ENCODE measurements around the gene ZGRF1. TPM values are rescaled to one million over a fixed set of nuclear protein-coding genes. Genes with fewer than 3 reads are reported as not detected.
A peak's percentile ranks its signal among the peaks of the same experiment; 100 is the strongest.

ZGRF1 gene
- total and polyA plus RNA-seq, 2 donors (not counting 1 experiment from before 2014, with no cell fraction given) = 4.6 to 13.0 TPM

- peaks cover 69% of the 10 kb centered on the region for H3K4me1 Mint-ChIP-seq
- ChIA-PET CTCF (interaction anchor here (0.6 to 1.9 kb wide), 4 partner anchors 8 to 193 kb away, joined by 3 to 5 read pairs (median 3); no protein-coding TSS in a partner anchor), POLR2A (interaction anchor here (1.4 kb wide), 1 partner anchor 10 kb away, joined by 4 read pairs; no protein-coding TSS in a partner anchor)
- peak overlapping the region; percentile 39 for H3K4me3 Mint-ChIP-seq
- H3K4me3 ChIP-seq (ENCODE audit: control extremely low read depth in 1 of 5, extremely low read depth in 1 of 5, insufficient read depth in 1 of 5, low read depth in 2 of 5, low read length in 4 of 5) = no peak overlapping the region
- peaks cover 0 to 85% (median 74%) of the 10 kb centered on the region in 4 experiments for H3K27me3 ChIP-seq (replicated peaks in 1 of 4; ENCODE audit: control extremely low read depth in 1 of 4, control insufficient read depth in 3 of 4, insufficient read depth in 4 of 4, low read length in 3 of 4)
- no peaks in the 10 kb centered on the region for H3K79me2 ChIP-seq (ENCODE audit: control insufficient read depth, insufficient read depth, low read length)
- no peak overlapping the region for H3K27ac ChIP-seq (ENCODE audit: low read length in 2 of 2)
- peak overlapping the region; percentile 56 for H3K4me2 ChIP-seq (replicated peaks; ENCODE audit: low read depth, low read length, poor library complexity, severe bottlenecking)
- no peaks in the 10 kb centered on the region for H4K20me1 ChIP-seq (ENCODE audit: control insufficient read depth, insufficient read depth, low read length, poor library complexity, severe bottlenecking)
- no peak overlapping the region for H3K27ac Mint-ChIP-seq
- no peak overlapping the region for H3K9ac ChIP-seq (ENCODE audit: low read length)
- no peaks in the 10 kb centered on the region for H3K36me3 ChIP-seq (replicated peaks in 1 of 2; ENCODE audit: control extremely low read depth in 1 of 2, control insufficient read depth in 1 of 2, extremely low read depth in 1 of 2, insufficient read depth in 2 of 2, low read length in 1 of 2)
- DNase-seq (peak; percentile 41), ATAC-seq (ENCODE audit: low read depth) (no peak)
- TF ChIP-seq EZH2 (IDR thresholded peaks at IDR 0.05; ENCODE audit: borderline replicate concordance, insufficient read depth, low read depth, low read length, poor library complexity, severe bottlenecking) (no peak), CTCF (IDR thresholded peaks at IDR 0.05) (no peak)
- no peaks in the 10 kb centered on the region for H3K9me3 Mint-ChIP-seq (ENCODE audit: insufficient read depth)
- H3K27me3 Mint-ChIP-seq = peaks cover 89% of the 10 kb centered on the region
- WGBS (ENCODE audit: insufficient coverage) = 4% methylated on average over 9 of the region's 21 CpGs
- H2AFZ ChIP-seq (ENCODE audit: insufficient read depth, low read depth, low read length, poor library complexity, severe bottlenecking) = no peak overlapping the region
- intact Hi-C loops (cut with micrococcal nuclease) = loop anchor here (2.0 to 10.0 kb wide), 3 partner anchors 185 to 1905 kb away; partner anchors contain the start of gene AP1AR
- H3K4me1 ChIP-seq (ENCODE audit: control insufficient read depth in 2 of 2, insufficient read depth in 2 of 2, low read length in 2 of 2) = peaks cover 59 to 78% of the 10 kb centered on the region in 2 donors
- peaks cover 0 to 45% (median 23%) of the 10 kb centered on the region in 3 donors for H3K9me3 ChIP-seq (ENCODE audit: control extremely low read depth in 1 of 3, control insufficient read depth in 2 of 3, insufficient read depth in 1 of 3, low read length in 2 of 3)
These were observed 116.8 kb downstream of the ZGRF1 start for GRCh38 chr4:112519689-112520597.

- no peaks in the 10 kb centered on the region for H3K9me3 Mint-ChIP-seq (ENCODE audit: insufficient read depth)
- ChIA-PET CTCF (interaction anchor here (0.9 kb wide), 1 partner anchor 300 kb away, joined by 3 read pairs; no protein-coding TSS in a partner anchor), POLR2A (no interaction called here)
- Histone ChIP-seq H3K4me3 (ENCODE audit: control extremely low read depth in 1 of 5, extremely low read depth in 1 of 5, insufficient read depth in 1 of 5, low read depth in 2 of 5, low read length in 4 of 5) (no peak overlapping the region), H3K9me3 (ENCODE audit: control extremely low read depth in 1 of 3, control insufficient read depth in 2 of 3, insufficient read depth in 1 of 3, low read length in 2 of 3) (peaks cover 0 to 48% (median 23%) of the 10 kb centered on the region in 3 donors), H3K9ac (ENCODE audit: low read length) (no peak overlapping the region), H3K36me3 (replicated peaks in 1 of 2; ENCODE audit: control extremely low read depth in 1 of 2, control insufficient read depth in 1 of 2, extremely low read depth in 1 of 2, insufficient read depth in 2 of 2, low read length in 1 of 2) (no peaks in the 10 kb centered on the region), H4K20me1 (ENCODE audit: control insufficient read depth, insufficient read depth, low read length, poor library complexity, severe bottlenecking) (no peaks in the 10 kb centered on the region), H3K27ac (ENCODE audit: low read length in 2 of 2) (no peak overlapping the region), H3K4me1 (ENCODE audit: control insufficient read depth in 2 of 2, insufficient read depth in 2 of 2, low read length in 2 of 2) (peaks cover 61 to 84% of the 10 kb centered on the region in 2 donors), H3K4me2 (replicated peaks; ENCODE audit: low read depth, low read length, poor library complexity, severe bottlenecking) (no peak overlapping the region), H3K27me3 (replicated peaks in 1 of 4; ENCODE audit: control extremely low read depth in 1 of 4, control insufficient read depth in 3 of 4, insufficient read depth in 4 of 4, low read length in 3 of 4) (peaks cover 2 to 89% (median 79%) of the 10 kb centered on the region in 4 experiments), H2AFZ (ENCODE audit: insufficient read depth, low read depth, low read length, poor library complexity, severe bottlenecking) (no peak overlapping the region), H3K79me2 (ENCODE audit: control insufficient read depth, insufficient read depth, low read length) (no peaks in the 10 kb centered on the region)
- no peak overlapping the region for H3K4me3 Mint-ChIP-seq
- H3K4me1 Mint-ChIP-seq = peaks cover 70% of the 10 kb centered on the region
- intact Hi-C loops (cut with micrococcal nuclease) = loop anchor here (2.0 to 10.0 kb wide), 3 partner anchors 186 to 1904 kb away; partner anchors contain the start of gene AP1AR
- no peak overlapping the region for H3K27ac Mint-ChIP-seq
- TF ChIP-seq CTCF (IDR thresholded peaks at IDR 0.05) = no peak
- no peak for TF ChIP-seq EZH2 (IDR thresholded peaks at IDR 0.05; ENCODE audit: borderline replicate concordance, insufficient read depth, low read depth, low read length, poor library complexity, severe bottlenecking)
- ATAC-seq (ENCODE audit: low read depth) = no peak
- no peak for DNase-seq
- H3K27me3 Mint-ChIP-seq = peaks cover 94% of the 10 kb centered on the region
These were observed 118.0 kb downstream of the ZGRF1 start for GRCh38 chr4:112518675-112519074.

Data from B cell (primary cell).